T-helper 1 cell treated with Interleukin-12 subunit alpha and Interleukin-12 subunit beta and Interleukin-4 antibody, amounts not matched to agents 30 μg/mL and 1 μg/mL, for 36 hours (primary cell): ENCODE data around the gene PIK3IP1.

Source experiments
- H3K27ac Mint-ChIP-seq: one replicate; pipeline ENCODE4 v1.8.0; 2021; ENCODE audit warnings: mild to moderate bottlenecking, mixed read lengths
- H3K27me3 Mint-ChIP-seq: one replicate; pipeline ENCODE4 v1.8.0; 2021; ENCODE audit warnings: low read depth, mixed read lengths
- H3K36me3 Mint-ChIP-seq: one replicate; pipeline ENCODE4 v1.8.0; 2021; ENCODE audit warnings: low read depth, mixed read lengths
- H3K4me1 Mint-ChIP-seq: one replicate; pipeline ENCODE4 v1.8.0; 2021; ENCODE audit warnings: low read depth, mixed read lengths
- H3K4me3 Mint-ChIP-seq: one replicate; pipeline ENCODE4 v1.8.0; 2021; ENCODE audit warnings: mild to moderate bottlenecking, moderate library complexity, mixed read lengths
- H3K9me3 Mint-ChIP-seq: one replicate; pipeline ENCODE4 v1.8.0; 2021; ENCODE audit warnings: mixed read lengths

PIK3IP1 gene

DNA sequence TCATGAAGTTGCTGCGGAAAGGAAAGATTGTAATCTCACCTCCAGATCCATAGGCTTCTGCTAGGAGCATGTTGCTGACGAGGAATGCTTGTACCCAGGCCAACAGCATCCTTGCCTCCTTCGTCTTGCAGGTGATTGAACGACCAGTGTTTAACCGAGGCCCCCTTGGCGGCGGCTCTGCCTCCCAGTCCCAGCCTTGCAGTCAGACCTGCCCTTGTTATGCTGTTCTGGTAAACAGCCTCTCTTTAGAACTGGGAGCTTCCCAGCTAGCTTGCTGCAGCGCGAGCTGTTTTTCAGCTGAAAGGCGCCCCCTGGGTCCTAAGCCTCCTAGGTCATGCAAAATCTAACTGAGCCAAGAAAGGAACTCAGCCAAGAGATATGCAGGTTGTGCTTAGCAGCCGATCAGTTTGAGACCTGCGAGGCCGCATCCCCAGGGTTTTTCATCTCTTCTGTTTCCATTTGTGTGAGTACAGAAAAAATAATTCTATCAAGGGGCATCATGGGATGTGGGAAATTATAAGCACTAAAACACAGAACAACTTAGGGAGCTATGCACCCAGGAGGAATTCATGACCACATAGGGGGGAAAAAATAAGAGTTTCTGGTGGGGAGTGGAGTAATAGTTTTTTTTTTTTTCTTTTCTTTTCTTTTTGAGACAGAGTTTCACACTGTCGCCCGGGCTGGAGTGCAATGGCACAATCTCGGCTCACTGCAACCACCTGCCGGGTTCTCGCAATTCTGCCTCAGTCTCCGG, at the start of gene PIK3IP1:
PIK3IP1 (minus strand) TSS at position 253 of the 754 bp plus-strand sequence; CDS start at position 109, 144 bp downstream.
- no peaks in the 10 kb centered on the region for H3K9me3 Mint-ChIP-seq
- peak within 1 kb of the TSS; percentile 98 for H3K4me3 Mint-ChIP-seq
- H3K36me3 Mint-ChIP-seq, result peaks cover 39% of the 10 kb centered on the region
- H3K4me1 Mint-ChIP-seq, result peaks cover 61% of the 10 kb centered on the region
- no peaks in the 10 kb centered on the region for H3K27me3 Mint-ChIP-seq
- peak within 1 kb of the TSS; percentile 97 for H3K27ac Mint-ChIP-seq

- H3K27me3 Mint-ChIP-seq, result no peaks in the 10 kb centered on the region
- H3K27ac Mint-ChIP-seq, result no peak overlapping the region
- peaks cover 48% of the 10 kb centered on the region for H3K4me1 Mint-ChIP-seq
- H3K36me3 Mint-ChIP-seq, result peaks cover 39% of the 10 kb centered on the region
- H3K9me3 Mint-ChIP-seq, result no peaks in the 10 kb centered on the region
- peak overlapping the region; percentile 25 for H3K4me3 Mint-ChIP-seq
Observed at GRCh38 chr22:31341386-31342088, 49.2 kb upstream of the PIK3IP1 start.

DNA sequence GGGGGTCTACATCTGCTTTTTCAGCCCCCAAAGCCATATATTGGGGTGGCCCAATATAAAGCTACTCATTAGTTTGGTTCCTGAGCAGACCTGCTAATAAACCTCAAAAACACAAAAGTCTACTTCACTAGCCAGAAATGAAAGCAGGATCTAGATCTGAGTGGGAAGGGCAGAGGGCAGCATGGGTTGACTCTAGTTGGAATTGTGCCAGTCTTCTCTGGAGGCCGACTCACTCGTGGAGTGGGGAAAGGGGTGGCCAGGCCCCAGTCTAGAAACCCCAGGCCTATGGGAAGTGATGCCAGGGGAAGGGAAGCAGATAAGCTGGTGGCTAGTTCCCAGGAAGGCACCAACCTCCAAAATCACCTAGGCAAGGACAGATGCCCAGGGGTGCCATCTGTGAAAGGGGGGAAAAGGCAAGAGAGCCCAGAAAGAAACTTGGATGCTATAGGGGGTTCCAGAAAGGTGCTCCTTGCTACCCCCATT, 48.5 kb upstream of the PIK3IP1 start:
- Mint-ChIP-seq H3K9me3 (no peaks in the 10 kb centered on the region), H3K4me3 (no peak overlapping the region), H3K4me1 (peaks cover 48% of the 10 kb centered on the region), H3K36me3 (peaks cover 41% of the 10 kb centered on the region), H3K27me3 (no peaks in the 10 kb centered on the region), H3K27ac (no peak overlapping the region)

- Mint-ChIP-seq H3K36me3 (peaks cover 44% of the 10 kb centered on the region), H3K4me3 (no peak overlapping the region), H3K4me1 (peaks cover 48% of the 10 kb centered on the region), H3K27me3 (no peaks in the 10 kb centered on the region), H3K27ac (no peak overlapping the region), H3K9me3 (no peaks in the 10 kb centered on the region)
Observed at GRCh38 chr22:31340360-31340759, 48.1 kb upstream of the PIK3IP1 start.

GRCh38 chr22:31339148-31339832, 47.0 kb upstream of the PIK3IP1 start:
- Mint-ChIP-seq H3K9me3 (no peaks in the 10 kb centered on the region), H3K4me1 (peaks cover 41% of the 10 kb centered on the region), H3K36me3 (peaks cover 49% of the 10 kb centered on the region), H3K27ac (peak overlapping the region; percentile 29), H3K4me3 (no peak overlapping the region), H3K27me3 (no peaks in the 10 kb centered on the region)

GRCh38 chr22:31337178-31337577, 44.9 kb upstream of the PIK3IP1 start:
- no peak overlapping the region for H3K4me3 Mint-ChIP-seq
- H3K36me3 Mint-ChIP-seq, result peaks cover 49% of the 10 kb centered on the region
- H3K9me3 Mint-ChIP-seq, result no peaks in the 10 kb centered on the region
- H3K27ac Mint-ChIP-seq, result no peak overlapping the region
- peaks cover 22% of the 10 kb centered on the region for H3K4me1 Mint-ChIP-seq
- H3K27me3 Mint-ChIP-seq, result no peaks in the 10 kb centered on the region

DNA sequence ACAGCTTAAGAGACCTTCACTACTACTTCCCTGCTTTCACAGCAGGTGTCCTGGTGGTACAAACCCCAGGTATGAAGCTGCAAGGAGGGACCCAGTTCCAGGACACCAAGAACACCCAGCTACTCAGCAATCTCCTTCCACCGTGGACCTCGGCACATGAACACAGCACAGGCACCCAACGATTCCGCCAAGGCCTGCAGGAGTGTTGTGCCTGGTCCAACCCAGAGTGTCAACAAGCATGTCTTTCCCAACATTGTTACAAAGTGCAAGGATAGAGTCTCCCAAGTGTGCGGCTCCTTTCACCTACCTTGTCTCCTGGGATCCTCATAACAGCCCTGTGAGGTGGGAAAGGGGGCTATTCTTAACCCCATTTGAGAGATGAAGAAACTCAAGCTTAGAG, 42.0 kb upstream of the PIK3IP1 start:
- Mint-ChIP-seq H3K4me1 (peaks cover 24% of the 10 kb centered on the region), H3K4me3 (no peak overlapping the region), H3K9me3 (no peaks in the 10 kb centered on the region), H3K27ac (no peak overlapping the region), H3K27me3 (no peaks in the 10 kb centered on the region), H3K36me3 (peaks cover 43% of the 10 kb centered on the region)

DNA sequence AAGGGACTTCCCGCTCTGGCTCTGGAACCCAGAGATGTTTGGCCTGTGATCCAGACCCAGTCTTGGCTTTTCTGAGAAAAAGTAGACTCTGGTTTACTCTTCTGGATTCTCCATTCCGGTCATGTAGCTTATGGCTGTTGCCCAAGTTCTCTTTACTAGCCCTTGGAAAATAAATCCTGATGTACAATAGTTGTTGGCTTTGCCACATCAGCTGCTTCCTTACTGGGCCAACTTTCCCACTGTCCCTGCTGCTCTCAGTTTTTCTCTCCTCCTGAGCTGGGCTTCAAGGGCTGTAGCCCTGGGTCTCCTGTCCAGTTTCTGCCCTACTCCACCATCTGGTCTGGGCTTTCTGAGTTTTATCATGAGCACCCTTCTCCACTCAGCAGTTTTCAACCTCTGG, 41.4 kb upstream of the PIK3IP1 start:
- H3K27ac Mint-ChIP-seq, result no peak overlapping the region
- no peaks in the 10 kb centered on the region for H3K27me3 Mint-ChIP-seq
- no peaks in the 10 kb centered on the region for H3K9me3 Mint-ChIP-seq
- H3K36me3 Mint-ChIP-seq, result peaks cover 41% of the 10 kb centered on the region
- no peak overlapping the region for H3K4me3 Mint-ChIP-seq
- peaks cover 22% of the 10 kb centered on the region for H3K4me1 Mint-ChIP-seq

DNA sequence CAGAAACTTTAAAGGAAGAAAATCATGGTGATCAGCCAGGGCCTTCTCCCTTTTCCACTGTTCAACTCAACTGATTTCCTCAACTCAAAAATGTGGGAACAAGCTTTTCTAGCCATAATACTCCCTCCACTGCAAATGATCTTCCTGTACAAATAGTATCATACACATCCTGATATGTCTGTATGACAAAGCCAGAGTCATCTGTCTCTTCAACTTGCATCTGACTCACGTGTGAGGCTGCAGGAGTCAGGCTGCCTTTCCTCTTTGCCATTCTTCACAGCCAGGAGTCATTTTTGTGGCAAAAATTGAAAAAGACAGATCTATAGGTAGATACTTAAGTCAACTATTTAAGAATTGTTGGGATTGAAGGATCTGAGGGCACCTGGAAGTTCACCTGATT, 40.6 kb upstream of the PIK3IP1 start:
- H3K4me1 Mint-ChIP-seq, result peaks cover 18% of the 10 kb centered on the region
- peaks cover 45% of the 10 kb centered on the region for H3K36me3 Mint-ChIP-seq
- no peak overlapping the region for H3K4me3 Mint-ChIP-seq
- peak overlapping the region; percentile 5 for H3K27ac Mint-ChIP-seq
- no peaks in the 10 kb centered on the region for H3K9me3 Mint-ChIP-seq
- no peaks in the 10 kb centered on the region for H3K27me3 Mint-ChIP-seq

- no peak overlapping the region for H3K27ac Mint-ChIP-seq
- H3K36me3 Mint-ChIP-seq, result peaks cover 50% of the 10 kb centered on the region
- H3K4me1 Mint-ChIP-seq, result peaks cover 15% of the 10 kb centered on the region
Observed at GRCh38 chr22:31332010-31332409, 39.7 kb upstream of the PIK3IP1 start.

DNA sequence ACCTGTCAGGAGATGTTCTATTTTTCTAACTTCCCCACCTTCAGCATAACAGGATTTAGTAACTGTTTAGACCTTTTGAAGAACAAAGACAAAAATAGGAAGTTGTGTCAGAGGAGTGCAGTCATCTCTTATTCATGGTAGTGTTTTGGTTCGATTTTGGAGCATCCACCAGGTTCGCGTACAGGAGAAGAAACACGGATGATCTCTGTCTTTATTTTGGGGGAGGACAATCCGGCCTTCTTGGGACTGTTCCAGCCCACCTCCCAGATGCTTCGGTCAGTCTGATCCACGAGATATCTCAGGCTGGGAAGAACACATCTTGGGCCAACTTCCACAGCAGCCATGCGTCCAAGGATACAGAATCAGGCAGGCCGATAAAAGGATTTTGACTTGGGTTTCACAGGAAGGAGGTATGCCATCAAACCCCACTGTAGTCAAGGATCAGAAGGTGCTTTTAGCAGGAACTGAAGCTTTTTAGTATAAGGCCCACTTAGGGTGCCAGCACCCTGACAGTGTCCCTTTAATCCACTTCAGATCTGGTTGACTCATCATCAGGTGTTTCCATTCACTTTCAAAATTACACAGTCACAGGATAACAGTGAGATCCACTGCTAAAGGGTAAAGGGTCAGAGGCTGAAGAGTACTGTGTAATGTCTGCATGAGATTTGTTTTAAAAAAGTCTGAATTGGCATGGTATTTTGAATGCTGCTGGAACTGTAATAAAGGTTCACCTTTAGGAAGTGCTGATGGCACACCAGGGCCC, 37.3 kb upstream of the PIK3IP1 start:
- H3K9me3 Mint-ChIP-seq, result no peaks in the 10 kb centered on the region
- peaks cover 56% of the 10 kb centered on the region for H3K36me3 Mint-ChIP-seq
- H3K4me3 Mint-ChIP-seq, result no peak overlapping the region
- peak overlapping the region; percentile 55 for H3K27ac Mint-ChIP-seq
- H3K4me1 Mint-ChIP-seq, result peaks cover 16% of the 10 kb centered on the region
- H3K27me3 Mint-ChIP-seq, result no peaks in the 10 kb centered on the region

More at GRCh38 chr22:31332010-31332409, 39.7 kb upstream of the PIK3IP1 start:
- Mint-ChIP-seq H3K4me3 (no peak overlapping the region), H3K9me3 (no peaks in the 10 kb centered on the region), H3K27me3 (no peaks in the 10 kb centered on the region)

- H3K9me3 Mint-ChIP-seq, result no peaks in the 10 kb centered on the region
- H3K27me3 Mint-ChIP-seq, result no peaks in the 10 kb centered on the region
- no peak overlapping the region for H3K4me3 Mint-ChIP-seq
- no peak overlapping the region for H3K27ac Mint-ChIP-seq
- H3K4me1 Mint-ChIP-seq, result peaks cover 16% of the 10 kb centered on the region
- peaks cover 50% of the 10 kb centered on the region for H3K36me3 Mint-ChIP-seq
Observed at GRCh38 chr22:31329029-31329428, 36.7 kb upstream of the PIK3IP1 start.

DNA sequence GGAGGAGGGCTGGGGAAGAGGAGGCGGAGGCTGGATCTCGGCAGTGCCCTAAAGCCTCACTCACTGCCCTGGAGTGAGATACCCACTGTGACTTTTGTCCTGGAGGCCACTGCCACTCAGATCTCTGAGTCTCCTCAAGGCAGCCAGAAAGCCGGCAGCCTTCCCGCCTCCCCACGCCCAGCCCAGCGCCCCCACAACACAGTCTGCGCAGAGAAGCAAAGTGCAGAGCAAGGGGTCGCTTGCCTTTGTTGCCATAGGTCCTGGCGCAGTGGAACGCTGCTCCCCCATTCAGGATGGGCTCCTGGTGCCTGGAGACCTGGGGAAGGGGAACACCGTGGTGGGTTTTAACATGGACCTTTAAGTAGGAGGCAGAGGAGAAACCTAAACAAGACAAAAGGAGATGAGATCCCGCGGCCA, 36.3 kb upstream of the PIK3IP1 start:
- Mint-ChIP-seq H3K4me1 (peaks cover 16% of the 10 kb centered on the region), H3K27me3 (no peaks in the 10 kb centered on the region), H3K27ac (no peak overlapping the region), H3K4me3 (no peak overlapping the region), H3K9me3 (no peaks in the 10 kb centered on the region), H3K36me3 (peaks cover 47% of the 10 kb centered on the region)
